Left forelimb (tissue), 1 donor: Measurements from ENCODE around the gene TRABD2A.
"Not testable (repeated sequence)": the region's sequence is repeated elsewhere in the genome, so short reads cannot be mapped to it uniquely, and the experiment has no call there.

Experiments
- DNase-seq: peaks from one replicate; pipeline ENCODE4 v3.0.0-alpha.2; 2018; ENCODE audit warnings: low spot score

Gene TRABD2A

GRCh38 chr2:84880645-84881521 lies at the start of gene TRABD2A:
TSS of gene TRABD2A (minus strand) at chr2:84881084. CDS start at chr2:84881039, 45 bp downstream.
- peak; percentile 63 for DNase-seq

GRCh38 chr2:84927275-84927627 lies 46.4 kb upstream of the TRABD2A start:
- DNase-seq = no peak

- DNase-seq = peak; percentile 93
These were observed 45.0 kb upstream of the TRABD2A start for GRCh38 chr2:84925724-84926376.

- no peak for DNase-seq
These were observed 44.4 kb upstream of the TRABD2A start for GRCh38 chr2:84925336-84925723.

GRCh38 chr2:84924173-84925106 lies 43.6 kb upstream of the TRABD2A start:
- DNase-seq = no peak

GRCh38 chr2:84923009-84923408 lies 42.1 kb upstream of the TRABD2A start:
- DNase-seq = no peak

- DNase-seq = no peak
These were observed 39.1 kb upstream of the TRABD2A start for GRCh38 chr2:84919885-84920580.

- no peak for DNase-seq
These were observed 37.5 kb upstream of the TRABD2A start for GRCh38 chr2:84918430-84918829.

- not testable (repeated sequence) for DNase-seq
These were observed 36.9 kb upstream of the TRABD2A start for GRCh38 chr2:84917821-84918220.

- DNase-seq = not testable (repeated sequence)
These were observed 34.8 kb upstream of the TRABD2A start for GRCh38 chr2:84915675-84916074.

GRCh38 chr2:84914334-84914733 lies 33.5 kb upstream of the TRABD2A start:
- no peak for DNase-seq

- DNase-seq = no peak
These were observed 32.1 kb upstream of the TRABD2A start for GRCh38 chr2:84912984-84913383.

GRCh38 chr2:84911135-84911678 lies 30.3 kb upstream of the TRABD2A start:
- DNase-seq = no peak

GRCh38 chr2:84908948-84909713 lies 28.2 kb upstream of the TRABD2A start:
- DNase-seq = no peak

GRCh38 chr2:84906900-84907714 lies 26.2 kb upstream of the TRABD2A start:
- DNase-seq = no peak

GRCh38 chr2:84906108-84906899 lies 25.4 kb upstream of the TRABD2A start:
- DNase-seq = no peak

GRCh38 chr2:84905181-84906107 lies 24.6 kb upstream of the TRABD2A start, which contains the start of gene TMSB10:
TSS of gene TMSB10 (plus strand) at chr2:84905656.
- DNase-seq = peak; percentile 95

GRCh38 chr2:84904717-84905174 lies 23.9 kb upstream of the TRABD2A start:
- DNase-seq = peak; percentile 88
